ENCODE measurements around the gene FMR1NB. TPM values are rescaled to one million over a fixed set of nuclear protein-coding genes. Genes with fewer than 3 reads are reported as not detected.

The FMR1NB gene
- total RNA-seq, 1 experiment from 2014 or later, result not detected

DNA sequence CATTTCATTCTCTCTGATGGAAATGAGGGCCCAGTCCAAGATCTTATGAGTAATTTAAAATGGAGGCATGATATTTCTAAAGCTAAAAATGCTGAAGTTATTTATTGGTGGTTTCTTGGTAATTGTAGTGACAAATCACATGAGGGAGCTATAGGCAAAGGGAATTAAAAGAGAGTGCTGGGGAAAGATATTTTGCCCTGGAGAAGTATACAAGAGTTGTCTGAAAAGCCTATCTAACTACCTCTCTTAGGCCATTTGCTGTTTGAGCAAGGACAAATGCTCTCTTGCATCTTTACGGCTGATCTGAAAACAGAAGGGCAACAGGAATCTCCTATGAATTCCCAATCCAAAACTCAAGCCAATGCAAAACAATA lies 89.4 kb downstream of the FMR1NB start:
- RAD21 ChIA-PET (ENCODE audit: low non-redundant PET in 1 of 2, low total read pairs in 2 of 2, uncharacterized antibody in 2 of 2, unreplicated experiment in 2 of 2), result no interaction called here
- no peaks in the 10 kb centered on the region for H3K27me3 ChIP-seq (ENCODE audit: insufficient read depth, low read length)
- no peak overlapping the region for H3K4me2 ChIP-seq (ENCODE audit: low read length)
- H3K9me2 ChIP-seq (ENCODE audit: insufficient read depth), result no peaks in the 10 kb centered on the region
- H3K4me1 ChIP-seq (ENCODE audit: control insufficient read depth in 1 of 2, insufficient read depth in 2 of 2, low read length in 2 of 2), result no peaks in the 10 kb centered on the region
- H3K27ac ChIP-seq (ENCODE audit: low read depth, low read length), result no peak overlapping the region
- POLR2A ChIA-PET, result no interaction called here
- H3K36me3 ChIP-seq (ENCODE audit: control insufficient read depth in 1 of 2, insufficient read depth in 2 of 2, low read length in 2 of 2), result no peaks in the 10 kb centered on the region
- intact Hi-C loops (cut with micrococcal nuclease), result no loop called here
- H4K20me1 ChIP-seq (ENCODE audit: insufficient read depth), result no peaks in the 10 kb centered on the region
- CTCF ChIA-PET, result no interaction called here
- no TSS peak for BruUV-seq (replicated peaks)
- no peaks in the 10 kb centered on the region for H3K9me3 ChIP-seq (ENCODE audit: control insufficient read depth in 1 of 2, insufficient read depth in 1 of 2, low read depth in 1 of 2, low read length in 2 of 2)
- H3K4me3 ChIP-seq (replicated peaks in 1 of 2; ENCODE audit: low read depth in 1 of 2, low read length in 2 of 2), result no peak overlapping the region
- TF ChIP-seq, protein P1, sequence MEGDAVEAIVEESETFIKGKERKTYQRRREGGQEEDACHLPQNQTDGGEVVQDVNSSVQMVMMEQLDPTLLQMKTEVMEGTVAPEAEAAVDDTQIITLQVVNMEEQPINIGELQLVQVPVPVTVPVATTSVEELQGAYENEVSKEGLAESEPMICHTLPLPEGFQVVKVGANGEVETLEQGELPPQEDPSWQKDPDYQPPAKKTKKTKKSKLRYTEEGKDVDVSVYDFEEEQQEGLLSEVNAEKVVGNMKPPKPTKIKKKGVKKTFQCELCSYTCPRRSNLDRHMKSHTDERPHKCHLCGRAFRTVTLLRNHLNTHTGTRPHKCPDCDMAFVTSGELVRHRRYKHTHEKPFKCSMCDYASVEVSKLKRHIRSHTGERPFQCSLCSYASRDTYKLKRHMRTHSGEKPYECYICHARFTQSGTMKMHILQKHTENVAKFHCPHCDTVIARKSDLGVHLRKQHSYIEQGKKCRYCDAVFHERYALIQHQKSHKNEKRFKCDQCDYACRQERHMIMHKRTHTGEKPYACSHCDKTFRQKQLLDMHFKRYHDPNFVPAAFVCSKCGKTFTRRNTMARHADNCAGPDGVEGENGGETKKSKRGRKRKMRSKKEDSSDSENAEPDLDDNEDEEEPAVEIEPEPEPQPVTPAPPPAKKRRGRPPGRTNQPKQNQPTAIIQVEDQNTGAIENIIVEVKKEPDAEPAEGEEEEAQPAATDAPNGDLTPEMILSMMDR (IDR thresholded peaks at IDR 0.05 in 2 of 3, conservative IDR thresholded peaks at IDR 0.05 in 1 of 3; ENCODE audit: borderline replicate concordance in 1 of 3, insufficient read depth in 1 of 3, low read depth in 2 of 3, low read length in 2 of 3), result no peak
- TF ChIP-seq, protein P2, sequence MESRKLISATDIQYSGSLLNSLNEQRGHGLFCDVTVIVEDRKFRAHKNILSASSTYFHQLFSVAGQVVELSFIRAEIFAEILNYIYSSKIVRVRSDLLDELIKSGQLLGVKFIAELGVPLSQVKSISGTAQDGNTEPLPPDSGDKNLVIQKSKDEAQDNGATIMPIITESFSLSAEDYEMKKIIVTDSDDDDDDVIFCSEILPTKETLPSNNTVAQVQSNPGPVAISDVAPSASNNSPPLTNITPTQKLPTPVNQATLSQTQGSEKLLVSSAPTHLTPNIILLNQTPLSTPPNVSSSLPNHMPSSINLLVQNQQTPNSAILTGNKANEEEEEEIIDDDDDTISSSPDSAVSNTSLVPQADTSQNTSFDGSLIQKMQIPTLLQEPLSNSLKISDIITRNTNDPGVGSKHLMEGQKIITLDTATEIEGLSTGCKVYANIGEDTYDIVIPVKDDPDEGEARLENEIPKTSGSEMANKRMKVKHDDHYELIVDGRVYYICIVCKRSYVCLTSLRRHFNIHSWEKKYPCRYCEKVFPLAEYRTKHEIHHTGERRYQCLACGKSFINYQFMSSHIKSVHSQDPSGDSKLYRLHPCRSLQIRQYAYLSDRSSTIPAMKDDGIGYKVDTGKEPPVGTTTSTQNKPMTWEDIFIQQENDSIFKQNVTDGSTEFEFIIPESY (IDR thresholded peaks at IDR 0.05; ENCODE audit: extremely low read depth, insufficient replicate concordance, low read length), result no peak
- TF ChIP-seq FOSL1 (IDR thresholded peaks at IDR 0.05; ENCODE audit: low read depth), result no peak
- no peak for TF ChIP-seq EGR1 (IDR thresholded peaks at IDR 0.05; ENCODE audit: low read depth)
- TF ChIP-seq CBX3 (IDR thresholded peaks at IDR 0.05; ENCODE audit: low read depth), result no peak
- TF ChIP-seq, protein P3, sequence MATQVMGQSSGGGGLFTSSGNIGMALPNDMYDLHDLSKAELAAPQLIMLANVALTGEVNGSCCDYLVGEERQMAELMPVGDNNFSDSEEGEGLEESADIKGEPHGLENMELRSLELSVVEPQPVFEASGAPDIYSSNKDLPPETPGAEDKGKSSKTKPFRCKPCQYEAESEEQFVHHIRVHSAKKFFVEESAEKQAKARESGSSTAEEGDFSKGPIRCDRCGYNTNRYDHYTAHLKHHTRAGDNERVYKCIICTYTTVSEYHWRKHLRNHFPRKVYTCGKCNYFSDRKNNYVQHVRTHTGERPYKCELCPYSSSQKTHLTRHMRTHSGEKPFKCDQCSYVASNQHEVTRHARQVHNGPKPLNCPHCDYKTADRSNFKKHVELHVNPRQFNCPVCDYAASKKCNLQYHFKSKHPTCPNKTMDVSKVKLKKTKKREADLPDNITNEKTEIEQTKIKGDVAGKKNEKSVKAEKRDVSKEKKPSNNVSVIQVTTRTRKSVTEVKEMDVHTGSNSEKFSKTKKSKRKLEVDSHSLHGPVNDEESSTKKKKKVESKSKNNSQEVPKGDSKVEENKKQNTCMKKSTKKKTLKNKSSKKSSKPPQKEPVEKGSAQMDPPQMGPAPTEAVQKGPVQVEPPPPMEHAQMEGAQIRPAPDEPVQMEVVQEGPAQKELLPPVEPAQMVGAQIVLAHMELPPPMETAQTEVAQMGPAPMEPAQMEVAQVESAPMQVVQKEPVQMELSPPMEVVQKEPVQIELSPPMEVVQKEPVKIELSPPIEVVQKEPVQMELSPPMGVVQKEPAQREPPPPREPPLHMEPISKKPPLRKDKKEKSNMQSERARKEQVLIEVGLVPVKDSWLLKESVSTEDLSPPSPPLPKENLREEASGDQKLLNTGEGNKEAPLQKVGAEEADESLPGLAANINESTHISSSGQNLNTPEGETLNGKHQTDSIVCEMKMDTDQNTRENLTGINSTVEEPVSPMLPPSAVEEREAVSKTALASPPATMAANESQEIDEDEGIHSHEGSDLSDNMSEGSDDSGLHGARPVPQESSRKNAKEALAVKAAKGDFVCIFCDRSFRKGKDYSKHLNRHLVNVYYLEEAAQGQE (IDR thresholded peaks at IDR 0.05; ENCODE audit: low read depth), result no peak
- TF ChIP-seq SRF (IDR thresholded peaks at IDR 0.05; ENCODE audit: low read depth), result no peak
- TF ChIP-seq, protein P4, sequence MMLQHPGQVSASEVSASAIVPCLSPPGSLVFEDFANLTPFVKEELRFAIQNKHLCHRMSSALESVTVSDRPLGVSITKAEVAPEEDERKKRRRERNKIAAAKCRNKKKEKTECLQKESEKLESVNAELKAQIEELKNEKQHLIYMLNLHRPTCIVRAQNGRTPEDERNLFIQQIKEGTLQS (IDR thresholded peaks at IDR 0.05), result no peak
- no peak for TF ChIP-seq POLR2AphosphoS5 (IDR thresholded peaks at IDR 0.05; ENCODE audit: low read depth, low read length)
- no peak for TF ChIP-seq ELF1 (IDR thresholded peaks at IDR 0.05; ENCODE audit: borderline replicate concordance, low read depth)
- no peak for TF ChIP-seq SIN3A (IDR thresholded peaks at IDR 0.05; ENCODE audit: low read depth)
- no peak for TF ChIP-seq JUND (IDR thresholded peaks at IDR 0.05)
- TF ChIP-seq, protein P5, sequence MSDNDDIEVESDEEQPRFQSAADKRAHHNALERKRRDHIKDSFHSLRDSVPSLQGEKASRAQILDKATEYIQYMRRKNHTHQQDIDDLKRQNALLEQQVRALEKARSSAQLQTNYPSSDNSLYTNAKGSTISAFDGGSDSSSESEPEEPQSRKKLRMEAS (IDR thresholded peaks at IDR 0.05), result no peak
- TF ChIP-seq ZFX (IDR thresholded peaks at IDR 0.05), result no peak
- no peak for TF ChIP-seq EZH2 (IDR thresholded peaks at IDR 0.05)
- TF ChIP-seq SP1 (IDR thresholded peaks at IDR 0.05; ENCODE audit: low read depth), result no peak
- no peak for TF ChIP-seq TCF7L2 (IDR thresholded peaks at IDR 0.05; ENCODE audit: borderline replicate concordance, extremely low read depth, insufficient read depth, insufficient read length)
- TF ChIP-seq ZNF274 (IDR thresholded peaks at IDR 0.05; ENCODE audit: low read depth, low read length), result no peak
- TF ChIP-seq CEBPB (IDR thresholded peaks at IDR 0.05; ENCODE audit: low read depth), result no peak
- TF ChIP-seq RAD21 (IDR thresholded peaks at IDR 0.05; ENCODE audit: low read depth), result no peak
- ATAC-seq (no peak), DNase-seq (ENCODE audit: low read depth, low spot score) (no peak)
- H3K79me2 ChIP-seq (ENCODE audit: insufficient read depth, low read length), result no peaks in the 10 kb centered on the region
- H3K9ac ChIP-seq (ENCODE audit: low read length), result no peak overlapping the region
- H2AFZ ChIP-seq (ENCODE audit: low read depth, low read length, poor library complexity, severe bottlenecking), result no peak overlapping the region
